H1 (cell line): ENCODE data around the gene ZNF358. TPM values are rescaled to one million over a fixed set of nuclear protein-coding genes. Genes with fewer than 3 reads are reported as not detected.

ENCODE experiments used
- CTCF ChIA-PET: fragments of 300-600 bp; sonication (Branson Sonifier 250); formaldehyde crosslinking; loops from one replicate; lab custom pipeline; 2021; ENCODE audit not compliant: partially characterized antibody; lab: Charles Lee
- POLR2A ChIA-PET: fragments of 300-600 bp; sonication (Branson Sonifier 250); formaldehyde crosslinking; loops from one replicate; lab custom pipeline; 2021; ENCODE audit warnings: inconsistent platforms; ENCODE audit not compliant: partially characterized antibody; lab: Charles Lee
- DNase-seq, 2 experiments: peaks; one replicate each; pipeline versions ENCODE4 v3.0.0 to v3.0.0-alpha.2; 2010 to 2022; ENCODE audit warnings: low spot score in 2 of 2, low read depth in 1 of 2, mixed read lengths in 1 of 2
- FAIRE-seq: peaks from 2 replicates; lab custom pipeline; 2011; peaks lifted over from hg19 to GRCh38; lab: Jason Lieb, UNC
- H2AFZ ChIP-seq: 2 replicates; pipeline ENCODE4 v1.8.1; 2012; ENCODE audit warnings: low read length, inconsistent platforms
- H2AK5ac ChIP-seq: 2 replicates; pipeline ENCODE4 v1.6.1; 2013; ENCODE audit warnings: low read depth, low read length
- H2BK120ac ChIP-seq: replicated peaks from 2 replicates; pipeline ENCODE3; 2013; ENCODE audit warnings: low read depth, low read length, inconsistent platforms
- H2BK12ac ChIP-seq: 2 replicates; pipeline ENCODE4 v1.6.1; 2013; ENCODE audit warnings: low read depth, low read length
- H2BK15ac ChIP-seq: 2 replicates; pipeline ENCODE4 v1.6.1; 2013; ENCODE audit warnings: low read length
- H2BK20ac ChIP-seq: 2 replicates; pipeline ENCODE4 v1.6.1; 2013; ENCODE audit warnings: low read length
- H2BK5ac ChIP-seq: 2 replicates; pipeline ENCODE4 v1.6.1; 2013; ENCODE audit warnings: low read depth, low read length
- H3K14ac ChIP-seq: 2 replicates; pipeline ENCODE4 v1.6.1; 2013; ENCODE audit warnings: inconsistent platforms; ENCODE audit not compliant: insufficient read length
- H3K18ac ChIP-seq: 2 replicates; pipeline ENCODE4 v1.6.1; 2013; ENCODE audit warnings: low read length; ENCODE audit errors: extremely low read depth
- H3K23ac ChIP-seq: 2 replicates; pipeline ENCODE4 v1.6.1; 2013; ENCODE audit warnings: inconsistent platforms; ENCODE audit not compliant: insufficient read length
- H3K23me2 ChIP-seq: 2 replicates; pipeline ENCODE4 v1.6.1; 2013; ENCODE audit warnings: low read depth, low read length
- H3K27ac ChIP-seq: 2 replicates; pipeline ENCODE4 v1.6.1; 2011; ENCODE audit warnings: low read depth, low read length, inconsistent platforms
- H3K27me3 ChIP-seq, 4 experiments: replicated peaks in 1 of 4; 1 replicate in 1 of 4; 2 replicates in 3 of 4; pipeline versions ENCODE4 v1.6.1 to v1.8.1; 2011 to 2013; ENCODE audit warnings: low read length in 3 of 4, mild to moderate bottlenecking in 3 of 4, inconsistent platforms in 2 of 4, mixed read lengths in 2 of 4, moderate library complexity in 1 of 4; ENCODE audit not compliant: control insufficient read depth in 3 of 4, insufficient read depth in 3 of 4; ENCODE audit errors: extremely low read depth in 1 of 4
- H3K36me3 ChIP-seq, 4 experiments: 2 replicates each; pipeline versions ENCODE4 v1.6.1 to v1.8.1; 2011 to 2013; ENCODE audit warnings: mild to moderate bottlenecking in 4 of 4, low read length in 3 of 4, moderate library complexity in 2 of 4, control low read depth in 1 of 4, inconsistent platforms in 1 of 4; ENCODE audit not compliant: insufficient read depth in 4 of 4, control insufficient read depth in 2 of 4
- H3K4ac ChIP-seq: replicated peaks from 2 replicates; pipeline ENCODE3; 2013; ENCODE audit warnings: low read length, low read depth, mixed read lengths, inconsistent platforms; ENCODE audit not compliant: insufficient read length
- H3K4me1 ChIP-seq, 4 experiments: replicated peaks in 1 of 4; 1 replicate in 1 of 4; 2 replicates in 3 of 4; pipeline versions ENCODE4 v1.6.1 to v1.8.1; 2011 to 2013; ENCODE audit warnings: low read length in 3 of 4, inconsistent platforms in 2 of 4, mixed read lengths in 1 of 4; ENCODE audit not compliant: insufficient read depth in 4 of 4, control insufficient read depth in 3 of 4
- H3K4me2 ChIP-seq, 2 experiments: 2 replicates each; pipeline versions ENCODE4 v1.6.1 to v1.8.1; 2011 to 2013; ENCODE audit warnings: low read depth in 2 of 2, low read length in 2 of 2, control low read depth in 1 of 2, inconsistent platforms in 1 of 2, mild to moderate bottlenecking in 1 of 2; ENCODE audit not compliant: insufficient read depth in 1 of 2
- H3K4me3 ChIP-seq, 4 experiments: fragments of 200-600, 300-600 bp in 1 of 4; sonication (generic), shearing (Covaris generic), sonication (Bioruptor Twin) in 1 of 4; 2 replicates each; pipeline versions ENCODE4 v1.5.1 to v1.8.1; 2011 to 2016; ENCODE audit warnings: low read length in 4 of 4, low read depth in 3 of 4, control low read depth in 2 of 4, inconsistent platforms in 2 of 4, mild to moderate bottlenecking in 2 of 4, mixed read lengths in 1 of 4, moderate library complexity in 1 of 4; ENCODE audit not compliant: insufficient read depth in 2 of 4; ENCODE audit errors: extremely low read depth in 1 of 4
- H3K56ac ChIP-seq: replicated peaks from 2 replicates; pipeline ENCODE3; 2013; ENCODE audit warnings: low read depth, mild to moderate bottlenecking, mixed read lengths, low read length, inconsistent platforms; ENCODE audit not compliant: insufficient read length
- H3K79me1 ChIP-seq: 2 replicates; pipeline ENCODE4 v1.6.1; 2013; ENCODE audit warnings: low read depth, low read length, control low read depth
- H3K79me2 ChIP-seq, 2 experiments: 2 replicates each; pipeline versions ENCODE4 v1.6.1 to v1.8.1; 2012 to 2013; ENCODE audit warnings: low read length in 2 of 2, mild to moderate bottlenecking in 2 of 2, inconsistent platforms in 1 of 2; ENCODE audit not compliant: insufficient read depth in 2 of 2, control insufficient read depth in 1 of 2
- H3K9ac ChIP-seq, 4 experiments: replicated peaks in 1 of 4; 1 replicate in 1 of 4; 2 replicates in 3 of 4; pipeline versions ENCODE4 v1.6.1 to v1.8.1; 2011 to 2013; ENCODE audit warnings: low read depth in 3 of 4, low read length in 3 of 4, control low read depth in 2 of 4, mild to moderate bottlenecking in 2 of 4, moderate library complexity in 2 of 4, inconsistent platforms in 1 of 4; ENCODE audit errors: extremely low read depth in 1 of 4
- H3K9me3 ChIP-seq, 2 experiments: 2 replicates each; pipeline versions ENCODE4 v1.6.1 to v1.8.1; 2012 to 2013; ENCODE audit warnings: mild to moderate bottlenecking in 2 of 2, moderate library complexity in 2 of 2, control low read depth in 1 of 2, inconsistent platforms in 1 of 2, low read depth in 1 of 2, low read length in 1 of 2, mixed read lengths in 1 of 2; ENCODE audit not compliant: insufficient read depth in 2 of 2
- H4K20me1 ChIP-seq, 2 experiments: replicated peaks in 1 of 2; 2 replicates each; pipeline versions ENCODE3 to v1.8.1; 2011 to 2013; ENCODE audit warnings: inconsistent platforms in 2 of 2, low read length in 2 of 2, mild to moderate bottlenecking in 1 of 2; ENCODE audit not compliant: insufficient read depth in 2 of 2, control insufficient read depth in 1 of 2
- H4K5ac ChIP-seq: 2 replicates; pipeline ENCODE4 v1.6.1; 2013; ENCODE audit warnings: low read length, low read depth, mixed read lengths, inconsistent platforms; ENCODE audit not compliant: insufficient read length
- H4K8ac ChIP-seq: 2 replicates; pipeline ENCODE4 v1.8.0; 2013; ENCODE audit warnings: mild to moderate bottlenecking, moderate library complexity, low read length, inconsistent platforms; ENCODE audit not compliant: insufficient read depth; ENCODE audit errors: extremely low read depth
- H4K91ac ChIP-seq: replicated peaks from 2 replicates; pipeline ENCODE3; 2013; ENCODE audit warnings: low read length, mixed read lengths, inconsistent platforms; ENCODE audit not compliant: insufficient read length
- CBX5 ChIP-seq: fragments of 300-800, 300-1000 bp; sonication (generic); IDR thresholded peaks from 2 replicates; pipeline ENCODE4 v1.7.1; 2016; ENCODE audit warnings: antibody characterized with exemption, low read length, low read depth
- GTF2F1 ChIP-seq: IDR thresholded peaks from 2 replicates; pipeline ENCODE4 v1.6.1; 2012; ENCODE audit warnings: low read depth, low read length, improper control_type of control experiment, borderline replicate concordance
- KDM5A ChIP-seq: fragments of 200-600 bp; IDR thresholded peaks from 2 replicates; pipeline ENCODE4 v1.7.1; 2012; ENCODE audit warnings: mild to moderate bottlenecking, low read length, inconsistent platforms, mixed read lengths
- POU5F1 ChIP-seq: IDR thresholded peaks from 2 replicates; pipeline ENCODE4 v1.6.1; 2011; ENCODE audit warnings: low read depth, mild to moderate bottlenecking, low read length, moderate library complexity
- YY1 ChIP-seq: IDR thresholded peaks from 2 replicates; pipeline ENCODE4 v1.6.1; 2011; ENCODE audit warnings: low read depth, mild to moderate bottlenecking, low read length
- WGBS, 2 experiments: shearing (Covaris generic) in 1 of 2; methylation state at CpG; one replicate each; pipeline versions ENCODE4 v1.1.6 to v1.1.7; 2013 to 2015; ENCODE audit warnings: low lambda C conversion rate in 2 of 2, mixed read lengths in 2 of 2, inconsistent platforms in 1 of 2, low coverage in 1 of 2, missing lambda C conversion rate in 1 of 2; ENCODE audit not compliant: insufficient replicate concordance in 2 of 2, insufficient coverage in 1 of 2, insufficient read length in 1 of 2; ENCODE audit errors: extremely low coverage in 1 of 2, missing lambda C conversion rate in 1 of 2; 5-methylcytosine and 5-hydroxymethylcytosine counted together
- polyA plus RNA-seq, 7 experiments: library from polyadenylated mRNA; depleted of rRNA in 3 of 7; stranded (reverse) in 5 of 7; unstranded in 2 of 7; fragments of >200 nt in 5 of 7; fragments of 200-250 nt in 2 of 7; gene quantifications; 1 replicate in 5 of 7; 2 replicates in 1 of 7; 4 replicates in 1 of 7; pipeline versions ENCODE4 v1.2.1 to v1.2.3, GENCODE V29; 2011 to 2013; ENCODE audit warnings: missing spikeins in 2 of 7, mixed read lengths in 2 of 7
- total RNA-seq: library from RNA; stranded (reverse); fragmentation: NEBNext Ultra II Directional; extraction: Animal tissue kit (Norgen Biotek cat#: 25700); gene quantifications from 2 replicates; pipeline ENCODE4 v1.2.1, GENCODE V29; 2021

Gene ZNF358
- total and polyA plus RNA-seq, 2 of the 8 experiments (the other 6 are each of a cell fraction or from before 2014, with no cell fraction given) = 40.0 to 60.3 TPM

DNA sequence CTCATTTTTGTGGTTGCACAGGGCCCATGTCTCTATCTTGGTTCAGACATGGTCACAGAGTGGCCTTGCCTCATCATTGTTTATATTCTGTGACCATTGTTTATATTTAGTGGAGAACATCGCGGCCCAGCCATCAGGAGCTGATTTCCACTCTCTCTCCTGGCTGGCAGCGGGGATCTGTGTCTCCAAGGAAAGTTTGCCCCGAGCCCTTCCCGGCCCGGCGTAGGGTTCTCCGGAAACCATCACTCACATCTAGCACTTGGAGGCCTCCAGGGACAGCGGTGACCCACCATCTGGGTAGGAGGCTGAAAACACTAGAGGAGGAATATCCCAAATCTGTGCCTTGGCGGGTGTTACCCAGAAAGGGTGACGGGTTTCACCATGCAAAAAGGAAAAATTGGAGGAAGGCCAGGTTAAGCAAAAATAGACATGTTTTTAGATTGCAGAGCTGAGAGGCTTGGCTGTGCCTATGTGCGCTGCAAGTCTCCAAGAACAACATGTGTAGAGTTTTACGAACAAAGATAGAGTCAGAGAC lies 726 bp upstream of the ZNF358 start:
- Histone ChIP-seq H4K5ac (peak overlapping the region; percentile 47), H4K8ac (peak overlapping the region; percentile 57; the same call in 1 of the 2 replicates), H3K18ac (peak overlapping the region; percentile 60), H3K4me3 (peak overlapping the region in 2 of 4 experiments; percentile 42 to 81; a peak in 1 of 8 replicates), H2AK5ac (peak overlapping the region; percentile 0), H3K36me3 (peaks cover 0 to 7% (median 3%) of the 10 kb centered on the region in 4 experiments; a peak in 1 of 8 replicates), H3K4me1 (peaks cover 0 to 11% (median 6%) of the 10 kb centered on the region in 4 experiments; a peak in 5 of 7 replicates), H3K9me3 (no peaks in the 10 kb centered on the region), H3K23ac (no peak overlapping the region), H4K91ac (peak overlapping the region; percentile 94), H3K4me2 (peak overlapping the region; percentile 50 to 85), H2BK20ac (0 out of 2 replicates have a peak overlapping the region, but pooled peaks have one; percentile 77), H3K79me2 (peaks cover 0 to 11% of the 10 kb centered on the region in 2 experiments; a peak in 1 of 4 replicates), H3K14ac (no peak overlapping the region), H2BK15ac (peak overlapping the region; percentile 99), H2AFZ (peak overlapping the region; percentile 34; the same call in 1 of the 2 replicates), H3K9ac (peak overlapping the region; percentile 39 to 86 (median 47); a peak in 4 of 7 replicates), H3K56ac (no peak overlapping the region), H2BK12ac (peak overlapping the region; percentile 96), H2BK120ac (no peak overlapping the region), H3K79me1 (0 out of 2 replicates have a peak, but pooled peaks cover 3% of the 10 kb centered on the region), H4K20me1 (peaks cover 1 to 2% of the 10 kb centered on the region in 2 experiments), H3K27me3 (no peaks in the 10 kb centered on the region), H3K4ac (peak overlapping the region; percentile 75), H2BK5ac (peak overlapping the region; percentile 96), H3K23me2 (peaks cover 4% of the 10 kb centered on the region), H3K27ac (peak overlapping the region; percentile 13; the same call in 1 of the 2 replicates)
- 91% methylated on average over 13 of the region's 13 CpGs; no CpG with 5 or more reads in 1 of the 2 experiments for WGBS, 2 experiments
- POLR2A ChIA-PET = interaction anchor here (1.6 to 2.8 kb wide), 2 partner anchors 8 to 15 kb away, joined by 4 to 12 read pairs; no protein-coding TSS in a partner anchor
- DNase-seq (no peak), FAIRE-seq (no peak)
- CTCF ChIA-PET = interaction anchor here (0.9 to 1.8 kb wide), 4 partner anchors 10 to 166 kb away, joined by 3 to 5 read pairs (median 3); partner anchors contain the start of gene TRAPPC5
- no peak for TF ChIP-seq YY1
- no peak for TF ChIP-seq KDM5A
- TF ChIP-seq GTF2F1 = no peak
- TF ChIP-seq CBX5 = no peak
- TF ChIP-seq POU5F1 = no peak
